HG03521 (cell line): Measurements from ENCODE around the gene ESR1.
"Not testable (repeated sequence)": the region's sequence is repeated elsewhere in the genome, so short reads cannot be mapped to it uniquely, and the experiment has no call there.

Experiments used
- ATAC-seq: cut with Tn5 transposase; IDR thresholded peaks from one replicate; pipeline ENCODE4 v1.9.1; 2021; ENCODE audit warnings: mild to moderate bottlenecking, moderate library complexity; ENCODE audit not compliant: unreplicated experiment

ESR1 gene

DNA sequence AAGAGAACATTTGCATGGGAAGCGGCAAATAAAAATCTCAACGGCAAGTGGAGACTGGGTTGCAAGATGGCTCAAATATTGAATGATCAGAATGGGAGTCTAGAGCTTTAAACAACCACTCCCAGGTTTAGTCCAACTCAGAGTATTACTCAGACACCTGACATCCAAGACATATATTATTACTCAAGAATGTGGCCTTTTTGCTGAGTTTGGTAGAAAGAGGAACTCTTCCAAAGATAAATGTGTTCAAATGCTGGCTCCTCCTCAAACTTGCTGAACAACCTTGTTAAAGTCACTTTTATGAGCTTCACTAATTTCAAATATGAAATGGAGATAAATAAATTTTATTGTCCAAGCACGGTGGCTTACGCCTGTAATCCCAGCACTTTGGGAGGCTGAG lies 77.8 kb downstream of the ESR1 start:
- no peak for ATAC-seq

GRCh38 chr6:151891524-151891923 lies 84.0 kb downstream of the ESR1 start:
- ATAC-seq, result no peak

DNA sequence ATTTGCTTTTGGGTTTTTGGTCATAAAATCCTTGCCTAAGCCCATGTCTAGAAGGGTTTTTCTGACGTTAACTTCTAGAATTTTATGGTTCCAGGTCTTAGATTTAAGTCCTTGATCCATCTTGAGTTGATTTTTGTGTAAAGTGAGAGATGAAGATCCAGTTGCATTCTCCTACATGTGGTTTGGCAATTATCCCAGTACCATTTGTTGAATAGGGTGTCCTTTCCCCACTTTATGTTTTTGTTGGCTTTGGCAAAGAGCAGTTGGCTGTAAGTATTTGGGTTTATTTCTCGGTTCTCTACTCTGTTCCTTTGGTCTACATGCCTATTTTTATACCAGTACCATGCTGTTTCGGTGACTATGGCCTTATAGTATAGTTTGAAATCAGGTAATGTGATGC lies 86.9 kb downstream of the ESR1 start:
- ATAC-seq, result not testable (repeated sequence)

DNA sequence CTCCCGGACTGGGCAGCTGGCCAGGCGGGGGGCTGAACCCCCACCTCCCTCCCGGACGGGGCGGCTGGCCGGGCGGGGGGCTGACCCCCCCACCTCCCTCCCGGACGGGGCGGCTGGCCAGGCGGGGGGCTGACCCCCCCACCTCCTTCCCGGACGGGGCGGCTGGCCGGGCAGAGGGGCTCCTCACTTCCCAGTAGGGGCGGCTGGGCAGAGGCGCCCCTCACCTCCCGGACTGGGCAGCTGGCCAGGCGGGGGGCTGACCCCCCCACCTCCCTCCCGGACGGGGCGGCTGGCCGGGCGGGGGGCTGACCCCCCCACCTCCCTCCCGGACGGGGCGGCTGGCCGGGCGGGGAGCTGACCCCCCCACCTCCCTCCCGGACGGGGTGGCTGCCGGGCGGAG lies 91.7 kb downstream of the ESR1 start:
- ATAC-seq, result not testable (repeated sequence)

DNA sequence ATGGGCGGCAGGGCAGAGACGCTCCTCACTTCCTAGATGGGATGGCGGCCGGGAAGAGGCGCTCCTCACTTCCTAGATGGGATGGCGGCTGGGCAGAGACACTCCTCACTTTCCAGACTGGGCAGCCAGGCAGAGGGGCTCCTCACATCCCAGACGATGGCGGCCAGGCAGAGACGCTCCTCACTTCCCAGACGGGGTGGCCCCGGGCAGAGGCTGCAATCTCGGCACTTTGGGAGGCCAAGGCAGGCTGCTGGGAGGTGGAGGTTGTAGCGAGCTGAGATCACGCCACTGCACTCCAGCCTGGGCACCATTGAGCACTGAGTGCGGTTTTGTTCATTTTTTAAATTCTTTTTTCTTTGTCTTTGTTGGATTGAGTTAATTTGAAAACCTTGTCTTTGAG lies 92.3 kb downstream of the ESR1 start:
- ATAC-seq, result not testable (repeated sequence)

- ATAC-seq, result no peak
Measured at GRCh38 chr6:151900256-151900655, 92.8 kb downstream of the ESR1 start.

- ATAC-seq, result no peak
Measured at GRCh38 chr6:151901009-151901411, 93.5 kb downstream of the ESR1 start.

- no peak for ATAC-seq
Measured at GRCh38 chr6:151904631-151905030, 97.1 kb downstream of the ESR1 start.

DNA sequence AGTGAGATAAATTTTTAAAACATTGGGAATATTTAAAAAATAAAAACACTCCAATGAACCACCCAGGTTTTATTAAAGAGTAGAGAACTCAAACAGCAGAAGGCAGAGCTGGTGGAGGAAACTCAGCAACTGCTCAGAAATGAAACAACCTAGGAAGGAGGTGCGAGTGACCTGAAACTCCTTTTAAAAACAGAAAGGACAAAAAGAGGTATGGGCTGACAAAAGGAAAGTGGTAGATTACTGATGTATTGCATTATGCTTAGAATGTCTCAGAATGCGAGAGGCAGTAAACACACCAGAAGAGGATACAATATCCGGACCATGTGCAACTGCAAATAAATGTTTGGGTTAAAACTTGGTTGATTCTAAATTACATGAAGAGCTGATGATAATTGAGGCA lies 97.6 kb downstream of the ESR1 start:
- ATAC-seq, result no peak

- no peak for ATAC-seq
Measured at GRCh38 chr6:151905854-151906253, 98.4 kb downstream of the ESR1 start.

- ATAC-seq, result no peak
Measured at GRCh38 chr6:151911401-151911800, 103.9 kb downstream of the ESR1 start.

DNA sequence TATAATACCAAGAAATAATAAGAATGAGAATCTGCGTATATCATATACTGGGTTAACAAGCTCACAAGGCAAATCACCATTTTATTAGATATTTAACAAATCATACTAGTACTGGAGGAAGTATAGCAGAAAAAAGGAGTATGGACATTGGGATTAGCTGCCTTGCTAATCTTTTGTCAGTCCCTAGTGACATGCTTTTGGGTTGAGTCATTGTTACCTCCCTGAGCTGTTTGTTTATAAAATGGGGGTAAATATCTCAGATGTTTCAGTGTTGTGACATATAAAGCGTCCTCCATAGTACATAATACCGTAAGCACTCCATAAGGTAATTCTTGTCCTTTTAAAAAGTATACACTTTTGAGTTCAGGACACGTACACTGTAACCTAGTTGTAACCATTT lies 107.0 kb downstream of the ESR1 start:
- ATAC-seq, result no peak

DNA sequence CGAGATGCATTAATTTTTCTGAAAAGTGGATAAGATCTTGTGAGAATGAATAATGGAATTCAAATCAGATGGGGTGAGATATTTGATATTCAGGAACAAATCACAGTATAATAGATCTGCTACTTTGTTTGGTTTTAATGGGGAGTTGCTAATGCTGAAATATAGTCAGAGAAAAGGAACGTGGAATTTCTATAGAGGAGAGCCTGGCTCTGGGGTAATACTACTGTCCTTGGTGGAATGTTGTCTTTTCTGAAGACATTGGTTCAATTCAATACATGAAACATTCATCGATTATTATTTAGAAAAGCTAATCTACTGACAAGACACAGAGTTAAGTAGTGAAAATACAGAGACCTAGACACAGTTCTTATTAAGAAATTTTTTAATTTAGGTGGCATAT lies 108.6 kb downstream of the ESR1 start:
- no peak for ATAC-seq

DNA sequence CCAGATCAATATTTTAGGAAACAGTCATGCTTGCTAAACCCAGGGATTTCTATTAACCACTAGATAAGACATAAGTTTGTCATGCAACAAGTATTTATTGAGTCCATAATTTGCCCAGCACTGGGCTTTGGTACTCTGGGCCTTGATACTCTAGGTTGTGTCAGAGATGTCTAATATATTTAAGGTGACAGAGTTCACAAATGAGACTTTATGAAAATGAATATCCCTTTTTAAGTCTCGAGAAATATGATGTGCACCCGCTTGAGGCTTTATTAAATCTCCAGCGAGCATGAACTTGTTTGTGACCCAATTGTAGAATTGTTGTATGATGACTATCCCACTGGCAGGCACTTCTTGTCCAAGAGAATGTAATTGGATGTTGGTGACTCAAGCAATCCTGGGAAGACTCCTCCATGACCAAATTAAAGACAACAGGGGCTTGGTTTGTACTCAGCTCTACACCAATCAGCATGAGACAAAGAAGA lies 109.2 kb downstream of the ESR1 start:
- ATAC-seq, result no peak

DNA sequence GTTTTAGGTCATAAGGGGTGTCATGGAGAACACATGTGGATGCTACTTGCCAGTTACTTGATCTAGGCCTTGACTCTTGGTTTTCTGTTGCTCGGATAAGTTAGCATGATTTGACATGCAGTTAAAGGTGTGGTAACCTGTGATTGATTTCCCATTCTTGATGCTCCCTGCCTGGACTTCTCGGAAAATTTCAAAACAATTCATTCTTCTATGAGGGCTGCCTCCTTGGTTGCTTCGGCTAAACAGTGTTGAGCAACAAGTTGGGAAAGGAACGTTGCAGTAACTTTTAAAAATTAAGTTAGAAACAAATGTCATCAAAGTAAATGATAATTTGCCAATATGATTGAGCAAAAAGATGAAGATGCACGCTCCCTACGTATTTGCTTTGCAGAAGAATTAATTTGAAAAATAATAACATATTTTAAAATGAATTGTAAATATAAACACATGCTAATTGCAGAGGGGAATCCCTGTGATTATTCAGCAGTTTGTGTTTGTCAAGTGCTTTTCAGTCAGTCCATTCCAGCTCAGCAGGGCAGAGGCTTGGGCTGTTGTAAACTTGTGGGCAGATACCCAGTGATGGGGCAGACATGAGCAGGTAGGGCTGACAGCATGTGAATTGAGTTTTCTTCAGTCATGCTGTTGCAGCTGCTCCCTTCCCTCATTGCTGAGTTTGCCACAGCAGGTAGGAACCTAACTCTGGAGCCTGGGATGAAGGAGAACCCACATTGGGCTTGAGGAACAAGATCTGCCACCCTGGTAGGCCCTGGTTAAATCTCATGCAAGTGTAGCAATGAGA lies 110.2 kb downstream of the ESR1 start:
- ATAC-seq, result no peak

GRCh38 chr6:151940307-151940706 lies 132.8 kb downstream of the ESR1 start:
- no peak for ATAC-seq

GRCh38 chr6:151948002-151948743 lies 140.7 kb downstream of the ESR1 start:
- no peak for ATAC-seq

DNA sequence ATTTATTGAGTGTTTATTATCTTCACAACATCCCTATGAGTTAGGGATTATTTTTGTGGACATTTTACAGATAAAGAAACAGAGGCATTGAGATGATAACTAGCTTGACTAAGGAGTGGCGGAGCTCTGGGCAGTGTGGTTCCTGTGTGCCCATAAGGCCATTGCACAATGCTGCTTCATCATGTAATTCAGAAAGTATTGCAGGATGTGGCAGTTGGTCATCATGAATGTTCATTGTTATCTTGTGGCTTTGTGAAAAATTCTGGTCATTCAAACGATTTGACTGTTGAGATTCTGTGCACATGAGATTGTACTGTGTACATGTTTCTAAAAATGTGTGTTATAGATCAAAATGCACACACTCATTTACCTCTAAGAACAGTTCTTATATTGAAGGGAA lies 150.8 kb downstream of the ESR1 start:
- no peak for ATAC-seq

DNA sequence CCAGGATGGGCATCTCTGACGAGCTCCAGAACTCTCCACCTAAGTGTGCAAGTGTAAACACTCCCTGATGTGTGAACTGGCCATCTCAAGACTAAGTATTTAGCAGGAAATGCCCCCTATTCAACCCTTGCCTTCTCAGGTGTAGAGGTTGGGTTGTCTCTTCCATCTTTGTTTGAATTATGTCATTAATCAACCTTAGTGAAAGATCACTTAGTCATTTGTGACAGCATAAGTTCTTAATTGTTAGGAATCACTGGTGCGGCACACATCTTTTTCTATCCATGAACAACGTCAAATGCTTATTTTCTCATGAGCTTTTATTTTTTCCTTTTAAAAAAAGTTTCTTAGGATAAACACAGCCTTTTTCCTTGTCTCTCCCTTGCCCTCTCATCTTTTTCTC lies 151.6 kb downstream of the ESR1 start:
- no peak for ATAC-seq

DNA sequence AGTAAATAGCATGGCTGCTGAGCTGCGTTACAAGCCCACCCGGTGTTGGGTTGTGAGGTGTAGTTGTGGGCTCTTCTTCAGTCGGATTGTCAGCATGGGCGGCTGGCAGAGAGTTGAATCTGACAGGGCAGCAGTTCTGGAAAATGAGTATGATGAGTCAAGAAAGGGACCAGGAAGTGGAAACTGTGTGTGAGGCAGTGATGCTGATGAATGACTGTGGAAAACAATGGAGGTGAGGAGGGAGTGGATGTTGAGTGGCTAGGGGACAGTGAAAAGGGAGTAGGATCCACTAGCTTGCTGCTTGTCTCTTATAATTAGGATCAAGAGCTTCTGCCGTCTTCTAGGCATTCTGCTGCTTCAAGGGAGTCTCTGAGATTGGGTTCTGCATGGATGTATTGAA lies 154.3 kb downstream of the ESR1 start:
- no peak for ATAC-seq

GRCh38 chr6:151962246-151962846 lies 154.9 kb downstream of the ESR1 start:
- no peak for ATAC-seq

- ATAC-seq, result no peak
Measured at GRCh38 chr6:151963001-151963400, 155.5 kb downstream of the ESR1 start.
